ENCODE measurements around the gene SLC38A9.

- TF ChIP-seq CTCF (IDR thresholded peaks at IDR 0.05): no peak
- no peak for TF ChIP-seq EP300 (IDR thresholded peaks at IDR 0.05)
These were observed 10.5 kb downstream of the SLC38A9 start for GRCh38 chr5:55701462-55702103.

Measured in A549 (cell line).